NCI-H2029 treated with DMSO at 0.1 percent for 48 hours (cell line): ENCODE measurements around the gene KATNB1.
"Not testable (repeated sequence)": the region's sequence is repeated elsewhere in the genome, so short reads cannot be mapped to it uniquely, and the experiment has no call there.

Source experiments
- DNase-seq: peaks from one replicate; lab custom pipeline; 2025; lab: John Stamatoyannopoulos, UW

The KATNB1 gene

DNA sequence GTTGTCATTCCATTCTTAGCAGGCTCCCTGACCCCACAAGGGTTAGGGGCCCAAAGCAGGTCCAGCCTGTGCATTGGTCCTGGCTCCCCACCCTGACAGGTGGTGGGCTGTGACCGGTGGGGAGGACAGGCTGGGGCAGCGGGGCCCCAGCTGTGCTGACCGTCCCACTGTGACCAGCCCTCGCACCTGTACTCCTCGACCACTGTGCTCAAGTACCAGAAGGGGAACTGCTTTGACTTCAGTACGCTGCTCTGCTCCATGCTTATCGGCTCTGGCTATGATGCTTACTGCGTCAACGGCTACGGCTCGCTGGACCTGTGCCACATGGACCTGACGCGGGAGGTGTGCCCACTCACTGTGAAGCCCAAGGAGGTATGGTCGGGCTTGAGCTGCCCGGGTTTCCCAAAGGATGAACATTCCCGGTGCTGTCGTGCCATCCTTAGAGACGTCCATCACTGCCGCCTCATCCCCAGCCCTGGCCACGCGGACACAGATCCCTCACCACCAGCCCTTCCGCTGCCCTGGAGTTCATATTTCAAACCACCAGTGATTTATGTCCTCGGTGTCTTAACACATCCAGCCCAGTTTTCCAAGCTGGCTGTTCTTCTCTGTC is 33.7 kb upstream of the KATNB1 start:
- no peak for DNase-seq

GRCh38 chr16:57703416-57704010 is 32.1 kb upstream of the KATNB1 start:
- no peak for DNase-seq

DNA sequence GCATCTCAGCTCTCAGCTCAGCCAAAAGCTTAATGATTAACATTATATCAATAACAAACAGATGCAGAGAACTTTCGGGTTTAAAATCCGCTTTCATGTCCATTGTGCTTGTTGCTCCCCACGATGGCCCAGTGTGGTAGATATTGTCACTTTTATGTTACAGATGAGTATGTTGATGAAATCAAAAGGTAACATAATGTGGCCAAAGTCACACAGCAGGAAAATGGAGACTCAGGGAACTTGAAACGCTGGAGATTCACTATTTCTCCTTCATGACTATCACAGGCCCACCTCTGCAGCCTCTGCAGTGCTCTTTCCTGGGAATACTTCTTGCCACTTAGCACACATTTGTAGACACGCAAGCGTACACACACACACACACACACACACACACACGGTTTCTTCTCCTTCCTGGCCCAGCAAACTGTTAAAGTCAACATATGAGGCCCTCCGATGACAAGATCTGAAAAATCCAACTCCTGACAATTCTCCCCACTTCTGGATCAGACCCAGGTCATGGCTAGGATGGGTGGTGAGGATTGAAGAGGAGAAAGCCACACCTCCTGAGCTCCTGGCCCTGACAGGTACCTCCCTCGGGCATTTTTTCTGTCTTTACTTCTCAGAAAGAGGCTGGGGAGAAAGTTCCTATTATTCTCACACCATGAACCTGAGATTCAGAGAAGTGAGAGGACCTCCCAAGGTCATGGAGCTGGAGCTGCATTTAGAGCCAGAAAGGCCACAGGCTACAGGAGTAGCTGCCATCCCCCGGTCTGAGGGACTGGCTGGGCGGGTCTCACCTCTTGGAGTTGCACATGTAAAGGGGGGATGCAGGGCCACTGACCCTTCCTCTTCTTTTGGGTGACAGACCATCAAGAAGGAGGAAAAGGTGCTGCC is 31.3 kb upstream of the KATNB1 start:
- DNase-seq, result no peak

- DNase-seq, result no peak
Measured at GRCh38 chr16:57704905-57705852, 30.4 kb upstream of the KATNB1 start.

DNA sequence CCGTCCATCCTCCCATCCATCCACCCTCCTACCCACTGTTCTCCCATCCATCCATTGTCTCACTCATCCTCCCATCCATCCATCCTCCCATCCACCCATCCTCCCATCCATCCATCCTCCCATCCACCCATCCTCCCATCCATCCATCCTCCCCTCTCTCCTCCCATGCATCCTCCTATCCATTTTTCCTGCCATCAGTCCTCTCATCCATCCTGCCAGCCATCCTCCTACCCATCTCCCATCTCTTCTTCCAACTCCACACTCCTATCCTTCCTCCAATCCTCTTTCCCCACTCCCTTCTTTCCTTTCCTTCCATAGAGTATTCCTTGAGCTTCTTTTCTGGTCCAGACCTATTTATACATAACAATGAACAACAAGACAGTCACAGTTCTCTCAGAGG is 28.9 kb upstream of the KATNB1 start:
- no peak for DNase-seq

DNA sequence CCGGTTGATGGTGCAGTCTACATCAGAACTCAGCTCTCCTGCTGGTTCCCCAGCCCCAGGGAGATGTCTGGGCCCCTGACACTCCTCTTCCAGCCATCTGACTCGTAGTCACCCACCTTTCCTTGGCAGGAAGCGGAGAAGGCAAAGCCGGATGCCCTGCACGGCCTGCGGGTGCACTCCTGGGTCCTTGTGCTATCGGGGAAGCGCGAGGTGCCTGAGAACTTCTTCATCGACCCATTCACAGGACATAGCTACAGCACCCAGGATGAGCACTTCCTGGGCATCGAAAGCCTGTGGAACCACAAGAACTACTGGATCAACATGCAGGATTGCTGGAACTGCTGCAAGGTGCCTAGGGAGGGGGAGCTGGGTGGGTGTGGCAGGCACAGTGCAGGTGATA is 28.2 kb upstream of the KATNB1 start:
- DNase-seq, result no peak

GRCh38 chr16:57708168-57708567 is 27.4 kb upstream of the KATNB1 start:
- no peak for DNase-seq

GRCh38 chr16:57709663-57710062 is 25.9 kb upstream of the KATNB1 start:
- no peak for DNase-seq

- no peak for DNase-seq
Measured at GRCh38 chr16:57711346-57711745, 24.2 kb upstream of the KATNB1 start.

GRCh38 chr16:57711993-57712392 is 23.6 kb upstream of the KATNB1 start:
- DNase-seq, result no peak

GRCh38 chr16:57712569-57712968 is 23.0 kb upstream of the KATNB1 start:
- DNase-seq, result not testable (repeated sequence)

- DNase-seq, result no peak
Measured at GRCh38 chr16:57713596-57713995, 22.0 kb upstream of the KATNB1 start.

DNA sequence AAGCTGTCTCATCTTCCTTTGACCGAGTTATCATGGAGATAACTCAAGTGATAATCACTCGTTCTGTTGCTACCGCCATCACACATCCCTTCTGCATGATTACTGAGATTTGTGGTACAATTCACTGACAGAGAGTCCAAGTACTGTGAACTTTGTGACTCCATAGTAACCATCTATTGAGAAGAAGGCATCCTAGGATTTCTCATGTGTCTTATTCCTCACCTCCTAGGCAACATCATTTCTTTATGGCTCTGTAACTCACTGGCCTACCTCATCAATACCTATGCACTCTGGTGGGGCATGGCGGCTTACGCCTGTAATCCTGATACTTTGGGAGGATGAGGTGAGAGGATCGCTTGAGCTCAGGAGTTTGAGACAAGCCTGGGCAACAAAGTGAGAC is 21.5 kb upstream of the KATNB1 start:
- DNase-seq, result no peak

GRCh38 chr16:57720142-57720575 is 15.4 kb upstream of the KATNB1 start:
- DNase-seq, result no peak

DNA sequence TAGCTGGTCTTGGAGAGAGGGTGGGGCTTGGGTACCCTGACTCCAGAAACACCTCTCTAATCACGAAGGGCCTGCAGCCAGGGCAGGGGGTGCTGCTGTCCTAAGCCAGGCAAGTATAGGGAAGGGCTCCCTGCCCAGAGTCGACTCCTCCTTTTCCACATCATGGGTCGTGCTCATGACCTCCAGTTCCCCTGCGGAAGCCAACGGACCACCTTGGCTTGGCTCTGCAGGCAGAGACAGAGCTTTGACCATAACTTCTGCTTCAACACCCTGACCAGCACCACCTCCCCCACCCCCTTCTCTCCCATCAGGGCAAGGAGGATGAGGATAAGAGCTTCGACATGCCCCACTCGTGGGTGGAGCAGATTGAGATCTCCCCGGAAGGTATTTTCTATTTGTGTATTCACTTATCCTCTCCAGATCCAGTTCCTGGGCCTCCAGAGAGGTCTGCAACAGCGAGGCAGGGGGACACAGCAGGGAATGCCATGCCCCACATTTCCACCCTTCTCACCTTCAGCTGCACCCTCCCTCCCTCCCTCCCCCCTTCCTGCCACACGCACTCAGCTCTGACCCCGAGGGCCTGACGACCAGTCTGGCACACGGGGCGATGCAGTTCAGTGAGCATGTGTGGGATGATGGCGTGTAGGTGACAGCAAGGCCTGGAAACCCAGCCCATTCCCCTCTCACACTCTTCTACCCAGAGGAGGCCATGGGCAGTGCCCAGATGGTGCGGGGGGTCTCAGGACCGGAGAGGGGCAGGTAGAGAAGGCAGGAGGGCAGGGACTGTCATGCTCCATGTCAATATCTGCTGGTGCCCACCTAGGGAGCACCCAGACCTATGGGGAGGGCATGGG is 14.0 kb upstream of the KATNB1 start:
- DNase-seq, result no peak

DNA sequence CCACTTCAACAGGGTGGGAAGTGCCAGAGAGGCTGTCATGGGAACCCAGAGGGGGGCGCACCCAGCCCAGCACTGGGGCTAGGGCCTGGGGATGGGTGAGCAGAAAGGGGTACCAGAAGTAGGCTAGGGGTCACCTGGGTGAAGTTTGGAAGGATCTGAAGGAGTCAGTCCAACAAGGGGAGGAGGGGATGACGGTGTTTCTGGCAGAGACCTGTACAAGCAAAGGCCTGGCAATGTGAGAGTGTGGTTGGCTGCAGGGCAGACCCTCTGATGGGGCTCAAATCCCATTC is 13.4 kb upstream of the KATNB1 start:
- DNase-seq, result no peak

- no peak for DNase-seq
Measured at GRCh38 chr16:57722651-57723050, 12.9 kb upstream of the KATNB1 start.

GRCh38 chr16:57723170-57723569 is 12.4 kb upstream of the KATNB1 start:
- DNase-seq, result no peak

DNA sequence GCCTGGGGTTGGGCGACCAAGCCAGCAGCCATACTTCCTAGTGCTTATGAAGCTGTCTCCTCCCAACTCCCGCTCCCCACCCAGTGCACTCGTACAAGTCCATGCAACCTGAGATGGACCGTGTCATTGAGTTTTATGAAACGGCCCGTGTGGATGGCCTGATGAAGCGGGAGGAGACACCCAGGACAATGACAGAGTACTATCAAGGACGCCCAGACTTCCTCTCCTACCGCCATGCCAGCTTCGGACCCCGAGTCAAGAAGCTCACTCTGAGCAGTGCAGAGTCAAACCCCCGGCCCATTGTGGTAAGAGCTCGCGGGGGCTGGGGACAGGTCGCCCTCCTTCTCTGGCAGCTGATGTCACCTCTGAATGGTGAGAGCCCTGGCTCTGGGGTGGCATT is 11.0 kb upstream of the KATNB1 start:
- DNase-seq, result no peak

DNA sequence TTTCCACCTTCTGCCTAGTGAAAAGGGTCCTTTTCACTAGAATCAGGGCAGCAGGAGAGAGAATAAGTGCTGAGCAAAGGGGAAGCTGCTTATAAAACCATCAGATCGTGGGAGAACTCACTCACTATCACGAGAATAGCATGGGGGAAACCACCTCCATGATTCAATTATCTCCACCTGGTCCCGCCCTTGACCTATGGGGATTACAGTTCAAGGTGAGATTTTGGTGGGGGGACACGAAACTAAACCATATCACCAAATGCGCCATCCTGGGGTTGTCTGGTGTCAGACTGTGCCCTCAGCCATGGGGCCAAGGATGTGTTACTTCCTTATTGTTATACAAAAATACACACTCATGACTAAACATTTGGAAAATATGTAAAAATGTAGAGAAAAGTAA is 10.4 kb upstream of the KATNB1 start:
- DNase-seq, result no peak

DNA sequence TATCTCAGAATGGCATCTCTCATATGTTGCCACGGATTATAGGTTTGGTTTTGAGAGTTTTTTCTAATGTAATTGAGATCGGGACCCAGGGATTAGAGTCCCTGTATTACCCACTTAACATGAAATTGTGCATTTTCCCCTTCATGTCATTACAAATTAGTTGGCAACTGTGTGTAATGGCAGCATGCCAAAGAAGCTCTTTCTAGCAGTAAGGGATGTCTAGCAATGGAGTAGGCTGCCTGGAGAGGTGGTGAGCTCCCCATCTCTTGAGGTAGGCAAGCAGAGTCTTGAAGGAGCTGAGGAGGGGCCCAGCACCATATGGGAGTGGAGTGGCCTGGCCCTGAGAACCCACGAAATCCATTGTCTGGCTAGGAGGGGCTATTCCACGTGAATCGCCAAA is 10.0 kb upstream of the KATNB1 start:
- no peak for DNase-seq
